GM18508 (cell line): ENCODE results near the gene HSF2BP.
"Not testable (repeated sequence)": the region's sequence is repeated elsewhere in the genome, so short reads cannot be mapped to it uniquely, and the experiment has no call there.

ENCODE experiments used
- ATAC-seq: cut with Tn5 transposase; IDR thresholded peaks from one replicate; pipeline ENCODE4 v1.9.1; 2021; ENCODE audit warnings: moderate number of reproducible peaks; ENCODE audit not compliant: insufficient read depth, unreplicated experiment

Gene HSF2BP

GRCh38 chr21:43623588-43623987, 35.7 kb downstream of the HSF2BP start:
- ATAC-seq, result no peak

GRCh38 chr21:43622796-43623195, 36.5 kb downstream of the HSF2BP start:
- ATAC-seq, result no peak

GRCh38 chr21:43619856-43620255, 39.4 kb downstream of the HSF2BP start:
- ATAC-seq, result no peak

GRCh38 chr21:43619344-43619743, 39.9 kb downstream of the HSF2BP start:
- no peak for ATAC-seq

- ATAC-seq, result no peak
Measured at GRCh38 chr21:43618940-43619339, 40.3 kb downstream of the HSF2BP start.

GRCh38 chr21:43616861-43617260, 42.4 kb downstream of the HSF2BP start:
- ATAC-seq, result not testable (repeated sequence)

GRCh38 chr21:43614839-43615238, 44.4 kb downstream of the HSF2BP start:
- no peak for ATAC-seq

- no peak for ATAC-seq
Measured at GRCh38 chr21:43613755-43614638, 45.3 kb downstream of the HSF2BP start.

- no peak for ATAC-seq
Measured at GRCh38 chr21:43611598-43612369, 47.5 kb downstream of the HSF2BP start.

GRCh38 chr21:43609501-43610340, 49.6 kb downstream of the HSF2BP start:
- no peak for ATAC-seq

GRCh38 chr21:43608664-43609063, 50.6 kb downstream of the HSF2BP start:
- no peak for ATAC-seq

- ATAC-seq, result no peak
Measured at GRCh38 chr21:43608225-43608624, 51.1 kb downstream of the HSF2BP start.

- no peak for ATAC-seq
Measured at GRCh38 chr21:43605320-43606215, 53.7 kb downstream of the HSF2BP start.

GRCh38 chr21:43604505-43605204, 54.6 kb downstream of the HSF2BP start:
- no peak for ATAC-seq

GRCh38 chr21:43603641-43604504, 55.4 kb downstream of the HSF2BP start:
- ATAC-seq, result no peak

- ATAC-seq, result no peak
Measured at GRCh38 chr21:43603233-43603626, 56.1 kb downstream of the HSF2BP start.

GRCh38 chr21:43602266-43603232, 56.7 kb downstream of the HSF2BP start:
- no peak for ATAC-seq
